Measurements from ENCODE around the gene SLC9C2.
"Not testable (repeated sequence)": the region's sequence is repeated elsewhere in the genome, so short reads cannot be mapped to it uniquely, and the experiment has no call there.

Gene SLC9C2

DNA sequence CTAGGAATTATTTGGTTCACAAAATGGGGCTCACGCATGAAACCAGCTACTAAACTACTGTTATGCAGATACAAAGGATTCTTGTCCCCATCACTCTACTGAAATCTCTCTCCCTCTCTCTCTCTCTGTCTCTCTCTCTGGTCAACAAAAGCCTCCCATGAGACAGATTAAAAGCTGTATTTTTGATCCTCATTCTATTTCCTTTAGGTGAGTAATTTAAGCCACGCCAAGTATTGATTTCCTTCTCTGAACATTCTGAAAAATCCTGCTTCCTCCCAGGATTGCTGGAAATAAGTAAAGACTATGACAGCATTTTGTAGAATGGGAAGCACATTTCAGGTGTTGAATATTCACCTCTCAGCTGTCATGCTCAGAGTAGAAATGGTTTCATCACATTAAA is 82.1 kb downstream of the SLC9C2 start:
- no peak for DNase-seq

DNA sequence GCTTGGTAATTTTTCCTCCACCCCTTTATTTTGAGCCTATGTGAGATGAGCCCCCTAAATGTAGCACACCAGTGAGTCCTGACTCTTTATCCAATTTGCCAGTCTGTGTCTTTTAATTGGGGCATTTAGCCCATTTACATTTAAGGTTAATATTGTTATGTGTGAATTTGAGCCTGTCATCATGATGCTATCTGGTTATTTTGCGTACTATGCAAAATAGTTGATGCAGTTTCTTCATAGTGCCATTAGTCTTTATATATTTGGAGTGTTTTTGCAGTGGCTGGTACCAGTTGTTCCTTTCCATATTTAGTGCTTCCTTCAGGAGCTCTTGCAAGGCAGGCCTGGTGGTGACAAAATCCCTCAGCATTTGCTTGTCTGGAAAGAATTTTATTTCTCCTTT is 88.4 kb downstream of the SLC9C2 start:
- not testable (repeated sequence) for DNase-seq

DNA sequence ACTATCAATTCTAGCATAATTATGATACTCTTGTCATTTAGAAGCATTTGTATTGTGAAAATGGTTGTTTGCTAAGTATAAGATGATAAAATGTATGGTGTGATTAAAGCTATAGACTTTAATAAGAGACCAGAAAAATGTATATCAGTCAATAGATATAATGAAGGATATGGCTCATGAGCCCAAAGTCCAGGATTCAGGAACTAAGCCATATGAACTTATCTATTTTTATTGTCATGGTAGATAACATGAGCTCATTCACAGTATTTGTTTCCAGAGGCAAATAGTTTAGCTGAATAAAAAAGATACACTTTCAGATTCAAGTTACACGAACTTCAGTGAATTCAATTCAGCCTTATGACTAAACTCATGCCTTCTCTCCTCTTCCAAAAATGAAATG is 93.1 kb downstream of the SLC9C2 start:
- no peak for DNase-seq

DNA sequence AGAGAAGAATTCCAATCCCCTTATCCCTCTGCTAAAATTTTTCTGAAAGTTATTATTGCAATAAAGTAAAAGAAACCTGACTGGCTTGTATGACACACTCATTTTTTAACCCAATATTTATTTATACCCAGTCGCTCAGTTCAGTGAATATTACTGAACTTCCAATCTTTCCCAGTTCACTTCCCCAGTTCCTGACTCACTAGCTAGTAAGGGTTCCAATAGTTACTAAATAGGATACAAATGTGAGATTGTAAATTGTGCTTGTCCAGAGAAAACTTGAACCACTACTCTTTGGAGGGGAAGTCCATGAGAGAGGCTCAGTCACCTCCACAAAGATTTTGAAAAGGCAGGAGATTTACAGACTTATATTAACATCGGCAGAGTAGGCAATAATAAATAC is 94.3 kb downstream of the SLC9C2 start:
- DNase-seq = no peak

DNA sequence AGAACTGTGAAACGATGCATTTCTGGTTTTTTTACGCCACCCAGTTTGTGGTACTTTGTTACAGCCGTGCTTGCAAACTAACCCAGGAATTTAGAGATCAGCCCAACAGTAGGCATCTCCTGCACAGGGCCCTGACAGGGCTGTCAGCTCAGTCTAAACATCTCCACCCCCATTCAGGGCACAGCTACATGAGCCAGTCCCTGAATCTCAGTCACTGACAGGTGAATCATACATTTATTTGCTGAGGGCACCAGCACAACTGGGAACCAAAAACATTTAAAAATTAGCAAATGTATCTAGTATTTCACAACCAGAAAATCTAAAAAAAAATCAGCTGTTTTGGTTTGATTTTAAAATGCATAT is 95.0 kb downstream of the SLC9C2 start:
- no peak for DNase-seq

DNA sequence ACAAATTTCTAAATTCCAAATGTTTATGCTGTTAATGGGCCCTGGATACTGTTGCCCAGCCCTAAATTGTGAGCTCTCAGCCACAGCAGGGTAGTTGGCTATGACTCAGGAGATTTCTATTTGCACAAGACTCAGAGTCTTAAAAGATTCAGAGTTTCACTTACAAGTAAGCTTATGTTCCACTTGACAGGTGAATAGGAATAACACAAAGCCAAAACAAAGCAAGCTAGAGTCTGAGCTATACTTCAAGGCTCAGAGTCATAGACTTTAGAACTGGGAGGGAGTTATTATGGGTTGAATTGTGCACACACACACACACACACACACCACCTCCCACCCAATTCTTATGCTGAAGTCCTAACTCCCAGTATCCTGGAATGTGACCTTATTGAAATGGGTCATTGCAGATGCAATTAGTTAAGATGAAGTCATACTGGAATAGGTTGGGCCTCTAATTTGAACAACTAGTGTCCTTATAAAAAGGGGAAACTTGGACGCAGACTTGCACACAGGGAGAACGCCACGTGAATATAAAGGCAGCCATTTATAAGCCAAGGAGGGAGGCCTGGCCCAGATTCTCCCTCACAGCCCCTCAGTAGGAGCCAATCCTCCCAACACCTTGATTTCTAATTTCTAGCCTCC is 95.5 kb downstream of the SLC9C2 start:
- no peak for DNase-seq

DNA sequence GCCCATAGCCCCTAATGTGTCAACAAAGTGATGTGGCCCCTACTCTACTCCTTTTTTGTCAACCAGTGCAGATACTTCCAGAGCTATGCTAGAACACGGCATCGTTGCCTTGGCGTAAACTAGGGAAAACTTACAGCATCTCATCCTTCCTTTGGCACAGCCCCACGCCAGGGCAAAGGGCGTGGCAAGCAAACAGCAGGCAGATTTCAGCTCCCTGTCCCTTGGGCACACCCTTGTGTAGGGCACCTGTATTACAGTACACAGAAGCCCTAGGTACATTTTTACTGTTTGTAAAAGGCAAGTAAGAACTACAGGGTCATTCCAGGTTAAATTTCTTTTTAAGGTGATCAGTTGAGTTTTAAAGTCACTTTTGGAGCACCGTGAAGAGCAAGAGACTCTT is 96.4 kb downstream of the SLC9C2 start:
- no peak for DNase-seq

DNA sequence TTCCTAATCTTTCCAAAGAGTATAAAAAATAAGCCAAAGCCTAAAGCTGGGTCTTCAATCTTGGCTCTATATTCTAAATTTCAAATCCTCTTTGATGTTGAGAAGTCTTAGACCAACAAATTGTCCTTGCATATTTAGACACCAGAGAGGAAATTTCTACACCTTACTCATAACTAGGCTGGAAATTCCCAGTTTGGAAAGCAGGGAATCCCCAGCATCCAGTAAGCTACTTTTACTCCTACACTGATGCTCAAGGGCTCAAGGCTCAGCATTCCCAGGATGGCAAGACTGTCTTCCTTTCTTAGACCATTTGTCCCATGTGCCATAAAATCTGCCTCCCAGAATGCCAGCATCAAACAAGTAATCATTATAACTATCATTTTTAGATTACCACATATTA is 97.5 kb downstream of the SLC9C2 start:
- DNase-seq = no peak

DNA sequence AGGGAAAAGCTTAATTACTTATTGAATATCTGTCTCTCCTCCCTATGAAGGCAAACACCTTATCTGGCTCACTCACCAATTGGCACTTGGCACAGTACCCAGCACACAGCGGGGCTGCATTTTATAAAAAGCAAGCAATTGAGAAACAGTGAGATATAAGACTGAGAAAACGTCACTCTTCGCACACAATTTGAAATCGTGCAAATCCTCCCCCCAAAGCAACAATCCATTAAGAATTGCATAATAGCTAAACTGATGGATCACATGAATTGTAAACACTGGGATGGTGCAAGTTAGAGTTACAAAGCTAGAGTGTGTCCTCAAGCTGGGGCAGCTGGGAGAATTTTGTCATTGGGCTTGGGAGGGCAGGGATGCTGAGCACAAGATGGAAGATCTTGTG is 98.6 kb downstream of the SLC9C2 start:
- peak; percentile 53 for DNase-seq

DNA sequence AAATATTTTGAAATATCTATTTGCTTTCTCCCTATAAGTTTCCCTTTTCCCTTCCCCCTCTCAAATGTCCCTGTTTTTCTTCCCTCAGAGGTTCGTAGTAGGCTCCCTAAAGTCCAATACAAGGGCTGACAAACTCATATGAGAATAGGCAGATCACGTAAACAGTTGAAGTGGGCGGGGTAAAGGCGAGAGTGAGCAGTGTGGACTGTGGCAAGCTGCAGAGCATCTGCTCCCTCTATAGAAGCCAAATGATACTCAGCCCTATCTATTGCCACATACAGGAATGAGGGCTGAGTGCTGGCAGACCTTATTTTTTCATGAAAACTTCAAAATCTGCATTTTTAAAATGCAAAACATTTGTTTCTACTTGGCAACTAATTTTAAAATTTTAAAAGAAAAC is 99.5 kb downstream of the SLC9C2 start:
- no peak for DNase-seq

DNA sequence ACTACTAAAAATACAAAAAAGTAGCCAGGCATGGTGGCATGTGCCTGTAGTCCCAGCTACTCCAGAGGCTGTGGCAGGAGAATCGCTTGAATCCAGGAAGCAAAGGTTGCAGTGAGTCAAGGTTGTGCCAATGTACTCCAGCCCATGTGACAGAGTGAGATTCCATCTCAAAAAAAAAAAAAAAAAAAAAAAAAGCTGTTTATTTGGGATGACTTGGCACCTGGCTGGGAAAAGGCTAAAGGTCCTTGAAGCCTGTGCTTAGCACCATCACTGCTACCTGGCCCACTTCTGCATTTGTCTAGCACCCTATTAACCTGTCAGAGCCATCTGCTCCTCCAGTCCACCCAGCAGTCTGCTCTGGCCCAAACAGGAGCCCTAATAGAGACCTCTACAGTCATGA is 100.8 kb downstream of the SLC9C2 start:
- no peak for DNase-seq

DNA sequence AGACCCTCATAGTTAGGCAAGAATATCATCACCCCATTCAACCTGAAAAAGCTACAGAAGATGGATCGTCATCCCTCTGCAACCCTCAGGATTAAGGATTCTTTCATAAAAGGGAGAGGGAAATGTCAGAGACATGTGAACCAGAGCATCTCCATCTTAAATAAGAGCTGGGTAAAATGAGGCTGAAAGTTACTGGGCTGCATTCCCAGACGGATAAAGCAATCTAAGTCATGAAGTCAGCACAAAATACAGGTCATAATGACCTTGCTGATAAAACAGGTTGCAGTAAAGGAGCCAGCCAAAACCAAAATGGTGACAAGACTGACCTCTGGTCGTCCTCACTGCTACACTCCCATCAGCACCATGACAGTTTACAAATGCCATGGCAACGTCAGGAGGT is 103.1 kb downstream of the SLC9C2 start:
- DNase-seq = no peak

DNA sequence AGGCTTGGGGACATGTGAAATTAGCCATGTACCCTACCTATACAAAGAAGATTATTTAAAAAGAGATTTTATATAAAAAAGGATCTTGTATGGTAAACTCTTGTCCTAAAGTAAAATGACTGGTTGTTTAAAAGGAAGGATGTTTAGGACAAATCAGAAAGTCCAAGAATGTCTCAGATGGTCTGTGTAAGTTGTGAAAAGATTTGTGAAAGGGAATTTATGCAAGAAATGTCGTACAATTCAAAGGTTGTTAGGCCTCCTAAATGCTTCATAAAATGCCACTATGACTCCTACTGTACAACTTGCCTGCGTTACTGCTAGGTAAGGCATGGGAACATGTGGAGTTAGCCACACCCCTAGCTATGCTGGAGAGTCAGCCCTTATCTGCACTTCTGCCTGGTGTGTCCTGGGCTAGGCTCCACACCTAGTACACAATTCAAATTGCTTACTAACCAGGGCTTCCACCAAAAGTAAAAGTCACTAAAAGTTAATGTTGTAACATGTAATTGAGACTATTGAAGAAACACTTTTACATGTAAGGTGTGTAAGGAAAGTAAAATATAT is 106.0 kb downstream of the SLC9C2 start:
- DNase-seq = no peak

DNA sequence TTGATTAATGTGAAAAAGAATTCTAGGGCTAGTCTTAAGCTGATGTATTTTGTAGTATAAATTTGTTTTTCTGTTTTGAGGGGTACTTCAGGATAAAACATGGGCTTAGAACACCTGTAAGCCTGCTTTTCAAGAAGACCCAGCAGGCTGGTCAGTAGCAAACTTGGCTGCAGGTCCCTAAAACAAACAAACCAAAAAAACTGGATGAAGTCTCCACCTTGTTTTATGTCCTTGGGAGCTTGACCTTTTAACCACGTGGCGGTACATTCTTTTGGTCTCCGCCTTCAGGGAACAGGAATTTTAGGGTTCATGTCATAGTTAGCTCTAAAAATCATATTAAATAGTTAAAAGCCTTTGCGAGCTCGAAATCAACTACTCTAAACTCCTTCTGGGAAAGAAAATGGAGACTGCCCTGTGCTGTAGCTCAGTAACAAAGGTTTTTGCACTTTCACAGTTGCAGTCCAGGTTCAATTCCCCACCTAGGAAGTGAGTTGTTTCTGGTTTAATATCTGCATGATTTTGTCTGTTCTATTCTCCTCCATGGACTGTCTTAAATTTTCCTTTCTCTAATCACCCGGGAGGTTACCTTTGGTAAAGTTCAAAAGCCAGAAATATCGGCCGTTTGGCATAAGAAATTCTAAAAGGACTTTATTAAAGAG is 107.1 kb downstream of the SLC9C2 start:
- DNase-seq = no peak

DNA sequence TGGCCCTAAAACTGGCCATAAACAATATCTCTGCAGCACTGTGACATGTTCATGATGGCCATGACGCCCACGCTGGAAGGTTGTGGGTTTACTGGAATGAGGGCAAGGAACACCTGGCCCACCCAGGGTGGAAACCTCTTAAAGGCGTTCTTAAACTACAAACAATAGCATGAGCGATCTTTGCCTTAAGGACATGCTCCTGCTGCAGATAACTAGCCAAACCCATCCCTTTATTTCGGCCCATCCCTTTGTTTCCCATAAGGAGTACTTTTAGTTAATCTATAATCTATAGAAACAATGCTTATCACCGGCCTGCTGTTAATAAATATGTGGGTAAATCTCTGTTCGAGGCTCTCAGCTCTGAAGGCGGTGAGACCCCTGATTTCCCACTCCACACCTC is 109.7 kb downstream of the SLC9C2 start:
- DNase-seq = not testable (repeated sequence)

DNA sequence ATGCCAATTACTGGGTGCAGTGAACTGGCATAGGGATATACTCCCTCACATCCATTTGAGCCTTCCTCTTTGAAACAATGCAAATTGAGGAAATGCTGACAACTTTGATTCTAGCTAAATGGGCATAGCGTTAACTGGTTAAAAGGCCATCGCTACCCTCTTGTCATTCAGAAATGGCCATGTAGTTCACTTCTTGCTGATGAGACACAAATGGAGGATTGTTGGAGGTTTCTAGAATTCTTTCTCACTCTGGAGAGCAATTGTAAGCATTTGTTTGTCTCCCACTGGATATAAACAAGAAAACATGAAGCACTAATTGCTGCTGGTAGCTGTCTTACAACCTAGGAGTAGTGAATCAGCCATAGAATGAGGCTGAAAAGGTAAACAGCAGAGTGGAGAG is 111.4 kb downstream of the SLC9C2 start:
- DNase-seq = no peak

DNA sequence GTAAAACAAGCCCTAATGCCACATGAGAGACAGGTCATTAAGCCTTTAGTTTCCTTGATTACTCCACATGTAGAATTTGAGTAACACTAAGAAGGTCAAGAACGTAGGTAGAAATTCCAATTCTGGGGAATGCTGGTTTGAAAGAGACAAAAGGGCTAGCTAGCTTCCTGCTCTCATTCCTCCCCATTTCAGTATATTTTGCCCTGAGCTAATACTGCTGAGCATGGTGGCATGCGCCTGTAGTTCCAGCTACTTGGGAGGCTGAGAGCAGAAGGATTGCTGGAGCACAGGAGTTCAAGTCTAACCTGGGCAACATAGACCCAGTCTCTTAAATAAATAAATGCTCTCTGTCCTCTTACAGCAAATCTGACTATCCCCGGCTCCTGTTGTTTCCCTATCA is 112.9 kb downstream of the SLC9C2 start:
- DNase-seq = no peak

DNA sequence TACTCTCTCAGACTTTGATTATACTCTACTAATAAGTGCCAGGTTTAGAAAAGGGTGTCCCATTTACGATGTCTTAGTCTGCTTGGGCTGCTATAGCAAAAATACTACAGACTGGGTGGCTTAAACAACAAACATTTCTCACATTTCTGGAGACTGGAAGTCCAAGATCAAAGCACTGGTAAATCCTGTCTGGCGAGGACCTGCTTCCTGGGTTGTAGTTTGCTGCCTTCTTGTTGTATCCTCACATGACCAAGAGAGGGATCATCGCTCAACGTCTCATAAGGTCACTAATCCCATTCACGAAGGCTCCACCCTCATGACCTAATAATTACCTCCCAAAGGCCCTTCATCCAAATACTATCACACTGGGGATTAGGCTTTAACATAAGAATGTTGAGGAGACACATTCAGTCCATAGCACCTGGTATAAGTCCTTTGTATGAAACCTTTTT is 113.7 kb downstream of the SLC9C2 start:
- no peak for DNase-seq

DNA sequence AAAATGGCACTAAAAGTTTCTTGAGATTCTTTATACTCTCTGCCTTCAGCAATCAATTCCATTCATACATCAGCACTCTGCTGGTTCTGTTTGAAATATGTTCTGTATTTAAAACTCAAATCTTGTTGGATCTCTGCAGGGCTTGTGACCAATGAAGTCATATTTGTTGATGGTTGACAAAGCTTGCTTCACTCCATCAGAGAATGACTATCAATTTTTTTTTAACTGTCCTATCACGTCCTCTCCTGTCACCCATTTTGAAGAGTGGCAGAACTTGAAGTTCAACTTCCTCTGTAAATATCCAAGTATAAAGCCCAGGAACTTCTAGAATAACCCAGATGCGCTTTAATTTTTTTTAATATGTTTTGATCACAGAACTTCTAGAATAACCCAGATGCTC is 114.9 kb downstream of the SLC9C2 start:
- no peak for DNase-seq

DNA sequence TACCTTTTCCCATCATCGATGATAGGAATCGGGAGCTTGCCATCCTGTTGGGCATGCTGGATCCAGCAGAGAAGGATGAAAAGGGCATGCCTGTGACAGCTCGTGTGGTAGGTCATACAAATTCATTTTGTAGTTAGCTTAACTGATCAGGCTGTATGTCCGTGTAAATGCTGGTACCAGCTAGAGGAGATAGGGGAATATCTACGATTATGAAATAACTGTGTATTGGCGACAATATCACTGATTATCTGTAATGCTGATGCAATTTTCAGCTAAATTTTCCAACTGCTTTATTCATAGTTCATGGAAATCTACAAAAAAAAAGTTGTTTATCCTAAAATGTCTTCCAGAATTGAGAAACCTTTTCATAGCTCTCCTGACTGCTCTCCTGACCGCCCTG is 117.5 kb downstream of the SLC9C2 start:
- DNase-seq = no peak

DNA sequence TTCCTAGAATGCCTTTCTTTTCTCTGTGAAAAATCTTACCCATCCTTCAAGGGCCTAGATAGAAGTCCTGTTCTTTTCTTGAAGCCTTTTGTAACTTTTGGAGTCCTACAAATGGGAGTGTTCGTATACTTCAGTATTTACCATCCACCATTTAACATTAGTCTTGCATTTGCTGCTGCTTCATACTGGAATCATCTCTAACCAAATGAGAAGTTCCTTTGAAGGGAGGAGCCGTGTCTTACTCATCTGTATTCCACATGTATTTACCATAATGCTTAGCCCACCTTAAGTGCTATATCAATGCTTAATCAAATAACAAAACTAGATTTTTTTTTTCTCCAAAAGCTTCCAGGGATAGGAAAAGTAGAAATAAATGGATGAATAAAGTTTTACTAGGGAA is 118.6 kb downstream of the SLC9C2 start:
- DNase-seq = no peak

DNA sequence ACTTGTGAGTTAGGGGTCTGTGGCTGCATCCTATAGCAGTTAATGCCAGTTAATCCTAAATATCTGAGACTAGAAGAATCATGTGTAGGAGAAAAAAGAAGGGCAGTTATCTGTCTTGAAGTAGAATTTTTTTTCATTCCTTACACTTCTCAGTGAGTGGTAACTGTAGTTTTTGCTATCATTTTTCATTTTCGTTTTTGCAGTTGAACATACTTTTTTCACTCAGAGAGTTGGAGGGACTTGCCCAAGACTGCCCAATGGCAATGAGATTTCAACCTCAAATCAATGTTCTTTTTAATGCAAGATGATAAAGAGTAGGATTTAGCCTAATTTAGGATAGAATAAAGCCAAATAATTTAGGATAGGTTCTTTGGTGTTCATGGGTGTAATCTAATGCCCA is 120.2 kb downstream of the SLC9C2 start:
- no peak for DNase-seq

DNA sequence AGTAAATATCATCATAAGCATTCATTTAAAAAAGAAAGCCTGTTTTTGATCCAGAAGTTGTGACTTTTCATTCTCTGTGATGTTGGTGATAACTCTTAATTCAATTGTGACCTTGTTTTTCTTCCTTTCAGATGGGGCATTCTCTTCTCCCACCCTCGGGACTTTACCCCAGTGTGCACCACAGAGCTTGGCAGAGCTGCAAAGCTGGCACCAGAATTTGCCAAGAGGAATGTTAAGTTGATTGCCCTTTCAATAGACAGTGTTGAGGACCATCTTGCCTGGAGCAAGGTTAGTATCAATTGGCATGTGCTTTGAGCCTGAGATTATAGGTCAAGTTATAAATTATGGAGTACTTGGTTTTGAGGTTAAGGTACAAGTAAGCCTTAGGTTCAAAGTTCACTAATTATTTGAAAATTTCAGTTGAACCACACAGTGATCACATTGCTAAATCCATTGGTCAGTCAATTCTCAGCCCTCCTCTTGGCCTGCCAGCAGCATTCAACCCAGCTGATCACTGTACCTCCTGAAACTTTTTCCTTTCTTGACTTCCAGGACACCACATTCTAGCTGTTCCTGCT is 121.6 kb downstream of the SLC9C2 start:
- no peak for DNase-seq

DNA sequence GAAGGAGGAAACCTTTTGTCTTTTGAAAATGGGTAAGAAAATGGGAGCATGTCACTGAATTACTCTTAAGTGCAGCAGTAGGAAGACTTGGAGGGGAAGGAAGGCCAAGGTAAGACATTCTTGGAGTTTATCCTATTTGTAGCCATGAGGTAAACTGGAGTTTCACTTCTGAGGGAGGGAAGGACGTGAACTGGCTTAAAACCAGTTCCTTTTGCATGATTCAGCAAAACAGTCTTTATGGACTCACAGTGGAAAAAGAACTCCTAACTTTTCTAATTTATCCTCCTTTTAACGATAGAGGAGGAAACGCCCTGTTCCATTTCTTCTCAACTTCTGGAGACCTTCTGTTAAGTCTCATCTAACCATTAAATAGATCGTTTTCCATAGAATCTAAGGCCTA is 123.2 kb downstream of the SLC9C2 start:
- no peak for DNase-seq
